Endometrial microvascular endothelial cells (primary cell): ENCODE measurements around the gene ADRA2C. TPM values are rescaled to one million over a fixed set of nuclear protein-coding genes. Genes with fewer than 3 reads are reported as not detected.
"Not testable (repeated sequence)": the region's sequence is repeated elsewhere in the genome, so short reads cannot be mapped to it uniquely, and the experiment has no call there.

Experiments used
- in situ Hi-C: cut with HindIII; loops from 2 replicates; pipeline ENCODE4 v1.10.0; 2017; ENCODE audit warnings: low sequenced_read_pairs, low pct_unique_long_range_greater_than_20kb; ENCODE audit errors: inconsistent ontology term
- total RNA-seq: library from RNA; depleted of rRNA; stranded (reverse); fragments of >200 nt; gene quantifications from one replicate; pipeline ENCODE4 v1.2.3, GENCODE V29; 2015; ENCODE audit errors: inconsistent ontology term

Gene ADRA2C
- total RNA-seq, 1 donor from 2014 or later, result not detected

DNA sequence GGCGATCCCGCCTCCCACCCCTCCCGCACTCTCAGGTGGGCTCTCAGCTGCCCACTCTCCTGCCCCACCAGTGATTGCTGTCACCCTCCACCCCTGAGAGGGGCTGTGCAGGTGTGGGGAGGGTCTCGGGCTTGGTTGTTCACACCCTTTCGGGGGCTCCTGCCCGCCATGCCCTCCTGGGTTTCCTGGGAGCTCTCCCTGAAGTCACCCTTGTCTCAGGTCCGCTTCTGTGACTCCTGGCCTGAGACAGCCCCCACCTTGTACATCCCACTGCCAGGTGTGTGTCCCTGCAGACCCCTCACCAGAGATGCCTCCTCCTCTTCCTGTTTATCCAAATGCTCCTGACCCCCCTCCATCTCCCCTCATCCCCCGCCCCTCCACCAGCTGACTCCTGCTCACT, 37.8 kb downstream of the ADRA2C start:
- in situ Hi-C loops, result no loop called here

DNA sequence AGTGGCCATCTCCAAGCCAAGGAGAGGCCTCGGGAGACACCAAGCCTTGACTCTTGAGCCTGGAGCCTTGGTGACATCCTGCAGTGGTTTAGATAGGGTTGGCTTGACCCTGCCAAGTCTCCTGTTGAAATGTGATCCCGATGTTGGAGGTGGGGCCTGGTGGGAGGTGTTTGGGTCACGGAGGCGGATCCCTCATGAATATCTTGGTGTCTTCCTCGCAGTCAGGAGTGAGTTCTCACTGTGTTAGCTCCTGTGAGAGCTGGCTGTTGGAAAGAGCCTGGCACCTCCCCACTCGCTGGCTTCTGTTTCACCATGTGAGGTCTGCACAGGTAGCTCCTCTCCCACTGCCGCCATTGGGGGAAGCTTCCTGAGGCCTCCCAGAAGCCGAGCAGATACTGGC, 38.8 kb downstream of the ADRA2C start:
- in situ Hi-C loops, result no loop called here

DNA sequence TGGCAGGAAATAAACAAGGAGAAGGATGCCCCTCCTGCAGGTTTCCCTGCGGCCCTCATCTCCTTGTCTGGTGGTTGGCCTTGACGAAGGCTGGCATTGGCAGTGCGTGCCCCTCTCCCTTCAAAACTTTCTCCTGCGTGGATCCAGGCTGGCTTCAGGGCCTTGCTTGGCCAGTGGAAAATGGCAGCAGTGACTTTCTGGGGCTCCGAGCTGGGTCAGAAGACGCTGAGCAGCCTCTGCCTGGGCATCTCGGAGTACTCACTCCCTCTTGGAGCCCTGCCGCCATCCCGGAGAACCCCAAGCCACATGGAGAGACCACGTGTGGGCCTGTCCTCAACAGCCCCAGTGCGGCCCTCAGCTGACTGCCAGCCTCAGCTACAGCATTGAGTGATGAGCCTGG, 39.5 kb downstream of the ADRA2C start:
- in situ Hi-C loops, result no loop called here

DNA sequence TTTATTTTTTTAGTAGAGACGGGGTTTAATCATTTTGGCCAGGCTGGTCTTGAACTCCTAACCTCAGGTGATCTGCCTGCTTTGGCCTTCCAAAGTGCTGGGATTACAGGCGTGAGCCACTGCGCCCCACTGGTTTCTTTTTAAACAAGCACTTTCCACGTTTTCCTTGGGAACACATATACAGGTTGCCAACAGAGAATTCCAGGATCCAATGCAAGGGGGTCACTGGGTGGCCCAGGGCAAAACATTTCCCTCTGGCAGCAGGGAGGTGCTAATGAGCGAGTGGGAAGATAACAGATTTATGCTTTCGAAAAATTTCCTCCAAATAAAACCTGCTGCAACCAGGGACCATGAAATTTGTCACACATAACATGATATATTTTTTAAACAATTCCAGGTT, 41.1 kb downstream of the ADRA2C start:
- in situ Hi-C loops, result no loop called here

DNA sequence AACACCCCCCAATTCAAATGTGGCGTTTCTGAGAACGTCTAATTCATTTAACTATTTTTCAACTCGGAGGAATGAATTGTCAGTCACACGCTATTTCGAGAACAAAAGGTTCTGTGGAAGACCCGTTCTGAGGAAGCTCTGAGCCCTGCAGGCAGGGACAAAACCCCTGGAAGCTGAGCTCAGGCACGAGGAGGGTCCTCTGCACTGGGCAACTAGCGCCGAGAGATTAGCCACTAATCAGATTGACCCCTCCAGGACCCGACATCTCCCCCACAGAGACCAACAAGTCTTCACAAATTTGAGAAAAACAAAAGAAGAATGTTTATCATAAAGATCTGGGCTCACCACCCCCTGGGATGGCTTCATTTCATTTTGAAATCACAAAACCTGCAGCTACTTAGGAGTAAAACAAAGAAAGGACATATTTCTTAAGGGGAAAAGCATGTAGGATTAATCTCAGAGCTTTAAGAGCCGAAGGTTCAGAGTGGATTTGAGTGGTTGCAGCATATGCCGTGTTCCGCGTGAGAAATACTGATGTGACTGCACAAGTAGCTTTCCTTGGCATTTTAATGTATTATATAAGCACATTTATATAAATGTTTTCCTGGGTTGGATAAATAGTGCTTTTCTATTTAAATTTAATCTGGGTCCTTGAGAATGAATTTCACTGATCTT, 41.8 kb downstream of the ADRA2C start:
- in situ Hi-C loops, result no loop called here

DNA sequence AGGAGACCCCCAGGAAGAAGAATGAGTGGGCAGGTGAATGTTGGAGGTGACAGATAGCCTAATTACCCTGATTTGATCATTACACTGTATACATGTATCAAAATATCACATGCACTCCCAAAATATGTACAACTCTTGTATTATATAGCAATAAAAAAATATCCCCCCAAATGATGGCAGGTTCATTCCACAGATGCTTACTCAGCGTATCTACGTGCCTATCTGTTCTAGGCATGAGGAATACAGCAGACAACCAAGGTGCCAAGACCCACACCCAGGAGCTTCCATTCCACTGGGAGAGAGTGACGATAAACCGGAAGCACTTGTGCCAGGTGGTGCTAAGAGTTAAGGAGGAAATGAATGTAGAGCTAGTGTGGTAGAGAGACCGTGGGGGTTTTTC, 42.4 kb downstream of the ADRA2C start:
- in situ Hi-C loops, result no loop called here

DNA sequence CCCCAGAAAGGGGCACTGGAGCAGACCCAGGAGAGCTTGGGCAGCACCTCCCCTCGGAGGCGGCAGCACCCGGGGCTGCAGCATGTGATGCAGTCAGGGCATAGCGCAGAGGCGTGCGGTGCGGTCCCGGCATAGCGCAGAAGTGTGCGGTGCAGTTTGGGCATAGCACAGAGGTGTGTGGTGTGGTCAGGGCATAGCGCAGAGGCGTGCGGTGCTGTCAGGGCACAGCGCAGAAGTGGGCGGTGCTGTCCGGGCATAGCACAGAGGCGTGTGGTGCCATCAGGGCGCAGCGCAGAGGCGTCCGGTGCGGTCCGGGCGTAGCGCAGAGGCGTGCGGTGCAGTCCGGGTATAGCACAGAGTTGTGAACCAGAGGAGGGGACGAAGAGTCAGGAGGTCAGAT, 42.8 kb downstream of the ADRA2C start:
- in situ Hi-C loops, result no loop called here

DNA sequence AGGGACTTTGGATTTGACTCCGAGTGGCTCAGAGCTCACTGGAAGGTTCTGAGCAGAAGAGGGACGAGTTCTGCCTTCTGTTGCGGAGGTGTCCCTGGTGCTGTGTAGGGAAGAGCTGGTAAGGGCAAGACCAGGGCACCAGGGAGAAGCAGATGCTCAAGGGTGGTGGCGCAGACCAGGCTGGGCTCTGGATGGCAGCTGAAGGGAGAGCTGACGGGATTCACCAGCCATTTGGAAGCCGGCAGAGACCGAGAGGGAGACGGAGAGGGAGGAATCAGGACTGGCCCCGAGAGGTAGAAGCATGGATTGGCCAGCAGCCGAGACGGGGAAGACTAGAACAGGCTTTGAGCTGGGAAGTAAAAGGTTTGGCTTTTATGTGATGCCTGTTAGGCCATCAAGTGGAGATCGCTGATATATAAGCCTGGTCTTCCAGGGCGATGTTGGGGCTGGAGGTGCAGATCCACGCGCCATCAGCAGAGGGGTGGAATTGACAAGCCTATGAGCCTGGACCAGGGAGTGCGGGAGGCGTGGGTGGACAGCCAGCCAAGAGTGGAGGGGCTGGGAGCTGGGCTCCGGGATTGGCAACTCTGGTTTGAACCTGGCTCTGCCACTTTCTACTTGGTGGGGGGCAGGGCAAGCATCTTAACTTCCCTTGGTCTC, 43.4 kb downstream of the ADRA2C start:
- in situ Hi-C loops, result no loop called here

DNA sequence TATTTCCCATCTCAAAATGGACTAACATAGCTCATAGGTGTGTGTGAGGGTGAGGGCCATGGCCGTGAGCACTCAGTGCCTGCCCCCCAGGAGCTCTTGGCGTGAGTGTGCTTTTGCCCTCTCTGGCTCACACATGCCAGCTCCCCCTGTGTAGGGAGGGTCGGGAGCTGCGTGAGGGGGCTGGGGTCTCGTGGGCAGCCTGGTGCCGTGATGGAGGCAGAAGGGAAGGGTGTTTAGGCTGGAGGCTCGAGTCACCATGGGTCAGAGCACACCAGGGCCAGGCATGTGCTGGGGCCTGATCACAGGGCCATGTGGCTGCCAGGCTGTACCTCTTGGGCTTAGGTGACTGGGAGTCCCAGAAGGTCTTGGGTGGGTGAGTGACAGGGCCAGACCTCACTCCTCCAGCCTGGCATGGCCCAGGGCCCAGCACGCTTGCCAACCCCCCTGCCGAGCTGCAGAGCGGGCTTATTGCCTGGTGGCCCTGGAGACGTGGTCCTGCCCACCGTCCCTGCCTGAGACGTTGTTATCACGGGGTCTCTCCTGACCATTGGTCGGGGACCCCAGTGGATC, 44.0 kb downstream of the ADRA2C start:
- in situ Hi-C loops, result no loop called here

DNA sequence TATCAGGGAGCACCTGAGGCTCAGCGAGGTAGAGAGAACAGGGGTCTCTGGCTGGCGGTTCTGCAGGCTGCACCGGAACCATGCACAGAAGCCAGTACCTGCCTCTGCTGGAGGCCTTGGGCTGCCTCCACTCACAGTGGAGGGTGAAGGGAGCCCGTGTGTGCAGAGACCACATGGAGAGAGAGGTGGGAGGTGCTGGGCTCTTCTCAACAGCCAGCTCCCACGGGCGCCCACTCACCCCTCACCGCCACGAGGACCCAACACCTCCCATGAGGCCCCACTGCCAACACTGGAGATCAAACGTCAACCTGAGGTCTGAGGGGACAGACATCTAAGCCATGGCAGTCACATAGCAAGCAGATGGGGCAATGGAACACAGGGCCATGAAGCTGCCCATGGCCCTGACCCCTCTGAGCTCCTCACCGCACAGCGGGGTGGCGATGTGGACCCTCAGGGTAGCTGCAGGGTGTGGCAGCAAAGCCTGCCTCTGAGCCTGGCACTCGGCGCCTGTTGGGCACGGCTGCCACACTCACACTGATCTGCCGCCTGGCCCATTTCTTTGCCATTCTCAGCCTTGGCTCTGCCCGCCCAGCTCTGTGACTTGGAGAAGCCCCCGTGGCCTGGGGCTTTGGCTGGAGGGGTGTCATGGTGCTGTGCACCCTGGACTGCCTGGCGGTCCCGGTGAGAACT, 44.8 kb downstream of the ADRA2C start:
- in situ Hi-C loops, result no loop called here

DNA sequence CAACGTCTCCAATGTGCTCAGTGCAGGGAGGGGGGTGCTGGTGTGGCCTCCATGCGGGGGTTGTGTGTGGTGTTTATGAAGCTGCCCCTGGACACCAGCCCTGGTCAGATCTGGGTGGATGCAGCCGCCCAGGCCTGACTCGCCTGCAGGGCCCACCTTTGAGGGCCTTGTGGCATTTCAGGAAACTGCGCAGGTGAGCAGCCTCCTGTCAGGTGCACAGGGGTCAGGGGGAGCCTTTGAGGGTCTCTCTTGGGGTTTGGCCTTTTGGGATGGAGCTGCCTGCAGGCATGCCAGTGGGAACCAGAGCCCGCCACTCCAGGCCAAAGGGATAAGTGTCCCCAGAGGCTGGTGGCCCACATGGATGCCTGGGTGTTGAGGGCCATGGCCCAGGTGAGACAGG, 45.4 kb downstream of the ADRA2C start:
- in situ Hi-C loops, result no loop called here

DNA sequence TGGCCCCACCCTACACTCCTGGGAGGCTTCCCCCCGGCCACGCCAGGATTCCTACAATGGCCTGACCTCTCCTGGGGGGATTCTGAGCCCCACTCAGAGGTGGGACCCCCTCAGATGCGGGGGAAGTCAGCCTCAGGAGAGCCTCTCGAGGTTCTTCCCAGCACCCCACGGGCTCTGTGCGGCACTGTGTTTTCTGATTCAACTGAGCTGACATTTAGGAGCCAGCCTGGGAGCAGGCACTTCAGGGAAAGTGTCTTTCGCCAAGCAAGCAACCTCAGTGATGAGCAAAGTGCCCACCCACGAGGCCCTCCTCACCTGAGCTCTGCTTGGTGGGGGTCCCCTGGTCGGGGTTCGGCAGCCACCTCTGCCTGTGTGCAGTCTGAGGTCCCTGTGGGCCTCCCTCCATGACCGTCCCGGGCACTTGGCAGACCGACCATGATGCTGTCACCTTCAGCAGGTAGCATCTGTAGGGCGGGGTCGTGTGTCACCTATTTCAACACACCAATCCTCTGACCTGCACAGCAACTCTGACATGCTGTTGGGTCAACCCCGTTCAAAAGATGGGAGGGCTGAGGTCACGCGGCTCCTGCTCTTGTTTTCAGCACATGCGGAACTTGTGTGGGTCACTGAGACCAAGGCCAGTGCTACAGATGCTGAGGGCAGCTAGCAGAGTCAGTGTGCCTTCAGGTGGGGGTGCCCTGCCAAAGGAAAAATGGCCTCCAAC, 46.2 kb downstream of the ADRA2C start:
- in situ Hi-C loops, result no loop called here

DNA sequence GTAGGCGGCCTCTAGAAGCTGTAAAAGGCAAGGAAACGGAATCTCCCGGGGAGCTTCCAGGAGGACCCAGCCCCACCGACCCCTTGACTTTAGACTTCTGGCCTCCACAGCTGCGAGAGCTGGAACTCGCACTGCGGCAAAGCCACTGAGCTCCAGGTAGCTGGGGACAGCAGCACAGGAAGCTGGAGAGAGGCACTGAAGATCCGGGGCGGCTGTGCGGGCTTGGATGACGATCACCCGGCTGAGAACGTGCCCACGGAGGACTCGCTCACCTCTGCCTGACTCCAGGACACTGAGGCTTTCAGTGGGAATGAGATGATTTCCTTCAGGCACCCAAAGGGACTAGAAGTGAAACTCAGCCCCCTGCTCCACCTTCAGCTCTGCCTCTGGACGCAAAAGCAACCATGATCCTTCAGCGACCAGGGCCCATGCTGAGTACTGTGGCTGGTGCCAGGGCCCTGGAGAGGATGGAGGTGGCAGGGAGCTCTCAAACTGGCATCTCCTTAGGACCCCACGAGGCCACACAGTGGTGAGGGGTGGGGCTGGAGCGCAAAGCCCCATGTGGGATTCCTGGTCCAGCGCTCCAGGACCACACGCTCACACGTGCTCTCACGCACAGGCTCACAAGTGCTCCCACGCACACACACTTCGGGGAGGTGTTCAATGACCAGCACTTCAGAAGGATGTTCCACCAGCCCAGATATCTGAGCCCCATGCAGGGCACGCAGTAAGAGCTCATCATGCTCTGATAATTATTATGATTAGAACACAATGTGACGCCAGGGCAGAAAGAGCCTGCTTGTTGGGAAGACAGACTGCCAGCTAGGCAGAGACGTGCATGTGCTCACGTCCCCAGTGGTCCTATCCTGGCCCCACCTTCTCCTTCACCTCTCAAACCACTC, 47.2 kb downstream of the ADRA2C start:
- in situ Hi-C loops, result no loop called here

DNA sequence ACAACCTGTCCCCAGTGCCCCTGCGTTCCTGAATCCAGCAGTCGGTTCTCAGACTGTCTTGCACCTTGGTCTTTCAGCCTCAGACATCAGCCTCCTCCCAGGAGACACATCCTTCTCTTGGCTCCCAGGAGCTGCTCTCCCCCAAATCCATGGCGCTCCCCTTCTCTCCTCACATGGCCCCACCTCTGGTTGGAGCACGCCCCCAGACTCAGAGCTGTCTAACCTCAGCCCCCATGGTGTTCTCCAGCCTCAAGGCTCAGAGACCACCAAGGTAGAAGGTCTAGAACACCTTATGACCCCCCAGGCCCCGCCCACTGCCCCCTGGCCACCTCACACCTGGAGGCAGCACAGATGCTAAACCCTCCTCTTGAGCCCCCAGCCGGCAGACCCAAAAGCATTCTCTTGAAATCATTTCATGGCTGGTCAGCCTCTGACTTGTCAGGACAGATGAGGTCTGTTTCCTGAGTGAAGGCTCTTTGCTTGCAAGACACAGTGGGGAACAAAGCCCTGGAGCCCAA, 47.9 kb downstream of the ADRA2C start:
- in situ Hi-C loops, result no loop called here

DNA sequence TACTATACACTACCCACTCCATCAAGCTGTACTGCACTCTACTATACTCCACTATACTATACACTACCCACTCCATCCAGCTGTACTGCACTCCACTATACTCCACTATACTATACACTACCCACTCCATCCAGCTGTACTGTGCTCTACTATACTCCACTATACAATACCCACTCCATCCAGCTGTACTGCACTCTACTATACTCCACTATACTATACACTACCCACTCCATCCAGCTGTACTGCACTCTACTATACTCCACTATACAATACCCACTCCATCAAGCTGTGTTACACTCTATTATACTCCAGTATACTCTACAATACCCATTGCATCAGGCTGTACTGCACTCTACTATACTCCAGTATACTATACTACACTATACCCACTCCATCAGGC, 48.7 kb downstream of the ADRA2C start:
- in situ Hi-C loops, result not testable (repeated sequence)

DNA sequence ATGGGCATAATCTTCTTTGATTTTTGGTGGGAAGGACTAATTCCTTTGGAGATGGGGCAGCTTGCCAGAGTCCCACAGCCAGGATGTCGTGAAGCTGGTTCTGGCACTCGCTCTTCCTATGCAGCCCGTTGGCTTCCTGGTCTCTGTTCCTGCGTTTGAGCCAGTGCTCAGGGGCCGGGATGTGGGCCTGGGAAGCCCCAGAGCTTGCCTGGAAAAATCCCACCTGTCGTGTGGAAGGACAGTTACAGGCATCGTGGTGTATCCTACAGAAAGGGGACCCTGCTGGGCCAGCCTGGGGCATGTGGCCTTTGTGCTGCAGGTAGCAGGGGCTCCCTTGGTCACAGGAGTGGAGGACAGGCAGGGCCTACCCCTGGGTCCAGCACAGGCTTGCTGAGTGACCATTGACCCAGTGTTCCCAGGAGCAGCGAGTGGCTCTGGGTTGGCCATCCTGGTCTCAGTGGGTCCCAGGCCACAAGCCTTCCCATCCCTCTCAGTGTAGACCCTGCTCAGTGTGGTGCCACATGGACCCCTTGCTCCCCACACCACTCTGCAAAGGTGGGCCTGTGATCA, 50.2 kb downstream of the ADRA2C start:
- in situ Hi-C loops, result no loop called here

DNA sequence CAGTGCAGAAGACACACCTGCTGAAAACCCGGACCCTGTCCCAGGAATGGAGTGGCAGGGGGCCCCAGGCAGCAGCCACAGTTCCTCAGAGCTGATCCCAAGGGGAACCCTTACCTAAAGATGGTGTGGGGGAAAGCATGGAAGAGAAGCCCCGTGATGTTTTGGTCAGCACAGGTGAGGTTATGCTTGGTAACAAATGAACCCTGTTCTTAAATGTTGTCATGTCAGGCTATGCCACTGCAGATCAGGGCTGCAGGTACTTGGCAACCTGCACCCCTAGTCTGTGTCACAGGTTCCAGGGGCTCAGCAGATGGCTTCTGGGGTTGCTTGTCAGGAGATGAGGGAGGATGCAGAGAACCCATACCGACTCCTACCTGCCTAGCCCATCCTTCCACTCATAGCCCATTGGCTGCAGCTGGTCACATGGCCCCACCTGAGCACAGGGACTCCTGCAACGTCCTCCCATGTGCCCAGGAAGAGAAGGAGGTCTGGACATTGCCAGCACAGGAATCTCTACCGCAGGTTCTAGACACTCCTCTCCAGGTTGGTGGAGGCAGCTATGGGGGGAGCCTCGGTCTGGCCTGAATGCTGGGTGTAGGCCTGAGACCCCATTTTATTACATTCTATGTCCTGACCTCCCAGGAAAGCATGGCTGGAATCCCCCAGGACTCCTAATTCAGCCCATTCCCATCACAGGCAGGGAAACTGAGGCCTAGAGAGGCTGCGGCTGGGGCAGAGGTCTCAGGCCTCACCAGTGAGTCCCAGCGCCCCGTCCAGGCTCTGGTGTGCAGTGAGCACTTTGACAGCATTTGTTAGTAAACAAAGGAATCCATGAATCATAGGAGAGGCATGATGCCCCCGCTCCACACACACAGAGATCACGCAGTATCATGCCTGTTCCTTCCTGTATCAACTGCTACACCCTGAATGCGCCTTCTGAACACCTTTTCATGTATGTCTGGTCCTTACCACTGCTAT, 51.1 kb downstream of the ADRA2C start:
- in situ Hi-C loops, result no loop called here
